Lower leg skin (tissue), 3 donors: ENCODE data around the gene HGF.

ENCODE experiments used
- CTCF ChIP-seq, 3 donors: fragments of 450-650 bp; IDR thresholded peaks; one replicate each; pipeline ENCODE4 v1.5.1; 2016; ENCODE audit warnings: antibody characterized with exemption in 3 of 3, mild to moderate bottlenecking in 3 of 3, moderate library complexity in 2 of 3
- POLR2A ChIP-seq, 2 donors: fragments of 450-650 bp; IDR thresholded peaks; one replicate each; pipeline ENCODE4 v1.6.1; 2016 to 2017; ENCODE audit warnings: antibody characterized with exemption in 2 of 2, mild to moderate bottlenecking in 1 of 2, moderate library complexity in 1 of 2

GRCh38 chr7:81801532-81801931, 31.7 kb upstream of the HGF start:
- TF ChIP-seq CTCF (IDR thresholded peaks at IDR 0.05) (no peak), POLR2A (IDR thresholded peaks at IDR 0.05) (no peak)
